IPS DF 4.7 (cell line): ENCODE results near the gene METTL9.
"Not testable (repeated sequence)": the region's sequence is repeated elsewhere in the genome, so short reads cannot be mapped to it uniquely, and the experiment has no call there.

Source experiments
- DNase-seq: peaks from one replicate; pipeline ENCODE4 v3.0.0-alpha.2; 2013; ENCODE audit warnings: low spot score; ENCODE audit errors: extremely low read depth

Gene METTL9

DNA sequence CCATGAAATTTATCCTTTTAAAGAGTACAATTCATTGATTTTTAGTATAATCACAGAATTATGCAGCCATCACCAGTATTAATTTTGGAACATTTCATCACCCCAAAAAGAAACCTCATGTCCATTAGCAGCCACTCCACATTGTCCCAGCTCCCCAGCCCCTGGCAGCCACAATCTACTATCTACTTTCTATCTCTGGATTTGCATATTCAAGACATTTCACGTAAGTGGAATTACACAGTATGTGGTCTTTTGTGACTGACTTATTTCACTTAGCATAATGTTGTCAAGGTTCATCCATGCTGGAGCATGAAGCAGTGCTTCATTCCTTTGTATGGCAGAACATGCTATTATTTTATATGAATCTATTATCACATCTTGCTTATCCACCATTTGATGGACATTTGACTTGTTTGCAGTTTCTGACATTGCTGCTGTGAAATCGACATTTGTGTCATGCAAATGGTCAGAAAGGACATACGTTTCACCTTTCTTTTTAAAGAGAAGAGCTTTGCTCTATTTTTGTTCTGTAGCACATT is 10.7 kb downstream of the METTL9 start:
- DNase-seq: no peak

GRCh38 chr16:21610766-21611165 is 11.4 kb downstream of the METTL9 start:
- no peak for DNase-seq

DNA sequence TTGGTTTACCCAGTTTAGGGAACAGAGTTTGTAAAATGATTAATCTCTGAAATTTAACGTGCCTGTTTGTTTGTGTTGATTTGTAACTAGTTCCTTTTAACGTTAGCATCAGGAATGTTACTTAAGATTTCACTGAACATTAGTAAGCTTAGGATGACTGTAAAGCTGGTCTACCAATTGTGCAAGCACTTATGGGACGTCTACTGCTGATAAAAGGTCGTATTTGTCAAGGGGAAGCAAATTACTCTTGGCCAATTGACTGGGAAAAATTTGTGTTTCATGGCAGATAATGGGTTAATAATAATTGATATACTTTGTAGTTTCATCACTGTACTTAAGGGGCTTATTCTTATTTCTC is 11.8 kb downstream of the METTL9 start:
- no peak for DNase-seq

GRCh38 chr16:21611556-21612384 is 12.4 kb downstream of the METTL9 start:
- no peak for DNase-seq

GRCh38 chr16:21613361-21613760 is 14.0 kb downstream of the METTL9 start:
- no peak for DNase-seq

DNA sequence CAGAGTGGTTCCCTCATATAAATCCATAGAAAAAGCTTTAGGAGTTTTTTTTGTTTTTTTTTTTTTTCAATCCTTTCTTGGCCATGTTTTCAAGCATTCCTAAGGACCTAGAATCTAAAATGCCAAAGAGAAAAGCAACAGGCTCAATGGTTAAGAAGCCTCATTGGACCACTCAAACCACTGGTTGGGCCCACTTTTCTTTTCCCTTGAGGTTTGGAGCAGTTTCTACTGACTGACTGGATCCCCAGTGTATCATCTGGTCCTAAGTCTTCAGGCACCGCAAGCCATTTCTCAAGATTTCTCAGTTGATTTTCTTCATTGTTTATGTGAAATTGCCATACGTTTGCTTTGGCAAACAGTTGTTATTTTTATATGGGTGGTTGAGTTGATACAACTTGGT is 14.4 kb downstream of the METTL9 start:
- DNase-seq: no peak

- DNase-seq: no peak
Measured at GRCh38 chr16:21614896-21615295, 15.5 kb downstream of the METTL9 start.

- no peak for DNase-seq
Measured at GRCh38 chr16:21617607-21618006, 18.2 kb downstream of the METTL9 start.

GRCh38 chr16:21618281-21618680 is 18.9 kb downstream of the METTL9 start:
- DNase-seq: no peak

- DNase-seq: no peak
Measured at GRCh38 chr16:21619765-21620425, 20.5 kb downstream of the METTL9 start.

- no peak for DNase-seq
Measured at GRCh38 chr16:21620592-21620991, 21.2 kb downstream of the METTL9 start.

- no peak for DNase-seq
Measured at GRCh38 chr16:21622545-21622944, 23.2 kb downstream of the METTL9 start.

- DNase-seq: no peak
Measured at GRCh38 chr16:21625026-21625425, 25.6 kb downstream of the METTL9 start.

- DNase-seq: no peak
Measured at GRCh38 chr16:21626659-21627277, 27.4 kb downstream of the METTL9 start.

GRCh38 chr16:21628121-21628726 is 28.8 kb downstream of the METTL9 start:
- no peak for DNase-seq

DNA sequence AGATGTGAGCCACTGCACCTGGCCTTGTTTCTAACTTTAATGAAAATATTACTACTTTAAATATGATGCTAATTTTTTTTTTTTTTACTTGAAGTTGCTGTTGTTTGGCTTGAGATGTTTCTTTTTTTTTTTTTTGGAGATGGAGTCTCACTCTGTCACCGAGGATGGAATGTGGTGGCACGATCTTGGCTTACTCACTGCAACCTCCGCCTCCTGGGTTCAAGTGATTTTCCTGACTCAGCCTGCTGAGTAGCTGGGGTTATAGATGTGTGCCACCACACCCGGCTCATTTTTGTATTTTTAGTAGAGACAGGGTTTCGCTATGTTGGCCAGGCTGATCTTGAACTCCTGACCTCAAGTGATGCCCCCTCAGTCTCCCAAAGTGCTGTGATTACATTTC is 29.4 kb downstream of the METTL9 start:
- no peak for DNase-seq

- not testable (repeated sequence) for DNase-seq
Measured at GRCh38 chr16:21629616-21630539, 30.5 kb downstream of the METTL9 start.

DNA sequence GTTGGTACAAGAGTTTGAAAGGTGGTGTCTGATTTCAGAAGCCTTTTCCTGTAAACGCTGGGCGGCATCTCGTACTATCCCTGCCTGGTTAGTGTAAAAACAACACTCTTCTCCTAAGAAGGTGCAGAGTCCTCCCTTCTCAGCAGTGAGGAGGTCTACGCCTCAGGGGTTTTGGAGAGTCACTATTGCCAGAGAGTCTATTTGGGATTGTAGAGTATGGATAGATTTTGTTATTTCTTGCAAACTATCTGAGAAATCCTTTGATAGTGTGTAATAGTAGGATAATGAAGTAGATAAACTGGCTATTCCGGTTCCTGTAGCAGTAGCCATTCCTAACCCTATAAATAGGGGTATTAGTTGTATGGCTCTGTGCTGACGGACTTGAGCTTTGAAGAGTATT is 31.5 kb downstream of the METTL9 start:
- DNase-seq: not testable (repeated sequence)

DNA sequence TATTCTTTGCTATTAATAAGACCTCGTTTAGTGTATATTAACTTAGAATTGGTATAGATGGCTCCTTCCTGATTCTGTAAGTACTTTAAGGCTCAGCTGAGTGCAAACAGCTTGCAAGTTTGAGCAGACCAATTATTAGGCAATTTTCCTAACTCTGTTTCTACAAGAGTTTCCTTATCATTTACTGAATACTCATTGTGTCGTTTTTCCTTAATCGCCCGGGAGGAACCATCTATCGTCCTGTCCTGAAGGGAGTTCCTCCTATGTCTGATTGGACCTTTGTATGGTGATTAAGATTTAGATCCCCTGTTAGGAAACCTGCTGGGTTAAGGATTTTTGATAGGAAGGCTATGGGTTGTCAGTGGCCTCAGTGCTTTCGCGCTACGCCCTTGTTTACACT is 32.0 kb downstream of the METTL9 start:
- not testable (repeated sequence) for DNase-seq

- DNase-seq: not testable (repeated sequence)
Measured at GRCh38 chr16:21631951-21632575, 32.7 kb downstream of the METTL9 start.
